ENCODE results near the gene NPDC1.

Gene NPDC1

GRCh38 chr9:137056739-137057415, 10.9 kb upstream of the NPDC1 start:
- H3K4me1 Mint-ChIP-seq (ENCODE audit: low read depth): peaks cover 10% of the 10 kb centered on the region

GRCh38 chr9:137055385-137056364, 9.7 kb upstream of the NPDC1 start:
- intact Hi-C loops (cut with micrococcal nuclease): no loop called here
- H3K27ac Mint-ChIP-seq: no peak overlapping the region
- H3K4me1 Mint-ChIP-seq (ENCODE audit: low read depth): peaks cover 8% of the 10 kb centered on the region
- H3K36me3 Mint-ChIP-seq (ENCODE audit: low read depth): no peaks in the 10 kb centered on the region
- no peak overlapping the region for H3K4me3 Mint-ChIP-seq
- H3K27me3 Mint-ChIP-seq: peaks cover 73% of the 10 kb centered on the region
- H3K9me3 Mint-ChIP-seq: no peaks in the 10 kb centered on the region

More at GRCh38 chr9:137056739-137057415, 10.9 kb upstream of the NPDC1 start:
- no peaks in the 10 kb centered on the region for H3K36me3 Mint-ChIP-seq (ENCODE audit: low read depth)
- no peak overlapping the region for H3K27ac Mint-ChIP-seq
- H3K27me3 Mint-ChIP-seq: peaks cover 71% of the 10 kb centered on the region
- no peaks in the 10 kb centered on the region for H3K9me3 Mint-ChIP-seq
- no peak overlapping the region for H3K4me3 Mint-ChIP-seq
- intact Hi-C loops (cut with micrococcal nuclease): no loop called here

GRCh38 chr9:137054932-137055384, 9.0 kb upstream of the NPDC1 start:
- Mint-ChIP-seq H3K4me3 (no peak overlapping the region), H3K27ac (no peak overlapping the region), H3K4me1 (ENCODE audit: low read depth) (peaks cover 6% of the 10 kb centered on the region), H3K27me3 (peaks cover 75% of the 10 kb centered on the region), H3K9me3 (no peaks in the 10 kb centered on the region), H3K36me3 (ENCODE audit: low read depth) (no peaks in the 10 kb centered on the region)
- intact Hi-C loops (cut with micrococcal nuclease): no loop called here

GRCh38 chr9:137053944-137054931, 8.3 kb upstream of the NPDC1 start, which contains the start of gene ENTPD2:
ENTPD2 (minus strand) TSS chr9:137054061; CDS start chr9:137053997, 64 bp downstream.
- intact Hi-C loops (cut with micrococcal nuclease): no loop called here
- Mint-ChIP-seq H3K4me3 (peak within 1 kb of the TSS; percentile 9), H3K27me3 (peaks cover 82% of the 10 kb centered on the region), H3K9me3 (no peaks in the 10 kb centered on the region), H3K36me3 (ENCODE audit: low read depth) (no peaks in the 10 kb centered on the region), H3K27ac (no peak within 1 kb of the TSS), H3K4me1 (ENCODE audit: low read depth) (peaks cover 6% of the 10 kb centered on the region)

GRCh38 chr9:137052998-137053943, 7.3 kb upstream of the NPDC1 start:
- intact Hi-C loops (cut with micrococcal nuclease): no loop called here
- no peak overlapping the region for H3K27ac Mint-ChIP-seq
- no peaks in the 10 kb centered on the region for H3K36me3 Mint-ChIP-seq (ENCODE audit: low read depth)
- H3K4me3 Mint-ChIP-seq: peak overlapping the region; percentile 9
- peaks cover 80% of the 10 kb centered on the region for H3K27me3 Mint-ChIP-seq
- no peaks in the 10 kb centered on the region for H3K9me3 Mint-ChIP-seq
- peaks cover 6% of the 10 kb centered on the region for H3K4me1 Mint-ChIP-seq (ENCODE audit: low read depth)

- no peak overlapping the region for H3K27ac Mint-ChIP-seq
- intact Hi-C loops (cut with micrococcal nuclease): no loop called here
- peaks cover 87% of the 10 kb centered on the region for H3K27me3 Mint-ChIP-seq
- H3K9me3 Mint-ChIP-seq: no peaks in the 10 kb centered on the region
- peaks cover 6% of the 10 kb centered on the region for H3K4me1 Mint-ChIP-seq (ENCODE audit: low read depth)
- no peak overlapping the region for H3K4me3 Mint-ChIP-seq
- no peaks in the 10 kb centered on the region for H3K36me3 Mint-ChIP-seq (ENCODE audit: low read depth)
Measured at GRCh38 chr9:137052293-137052692, 6.3 kb upstream of the NPDC1 start.

- Mint-ChIP-seq H3K9me3 (no peaks in the 10 kb centered on the region), H3K36me3 (ENCODE audit: low read depth) (no peaks in the 10 kb centered on the region), H3K27ac (no peak overlapping the region), H3K4me3 (no peak overlapping the region), H3K4me1 (ENCODE audit: low read depth) (peaks cover 10% of the 10 kb centered on the region), H3K27me3 (peaks cover 90% of the 10 kb centered on the region)
- intact Hi-C loops (cut with micrococcal nuclease): no loop called here
Measured at GRCh38 chr9:137051145-137051724, 5.3 kb upstream of the NPDC1 start.

- H3K27ac Mint-ChIP-seq: no peak overlapping the region
- no peaks in the 10 kb centered on the region for H3K36me3 Mint-ChIP-seq (ENCODE audit: low read depth)
- H3K27me3 Mint-ChIP-seq: peaks cover 88% of the 10 kb centered on the region
- H3K4me3 Mint-ChIP-seq: no peak overlapping the region
- H3K9me3 Mint-ChIP-seq: no peaks in the 10 kb centered on the region
- intact Hi-C loops (cut with micrococcal nuclease): no loop called here
- peaks cover 11% of the 10 kb centered on the region for H3K4me1 Mint-ChIP-seq (ENCODE audit: low read depth)
Measured at GRCh38 chr9:137050570-137050969, 4.6 kb upstream of the NPDC1 start.

- H3K9me3 Mint-ChIP-seq: no peaks in the 10 kb centered on the region
- H3K4me1 Mint-ChIP-seq (ENCODE audit: low read depth): peaks cover 18% of the 10 kb centered on the region
- no peaks in the 10 kb centered on the region for H3K36me3 Mint-ChIP-seq (ENCODE audit: low read depth)
- no peak overlapping the region for H3K4me3 Mint-ChIP-seq
- H3K27ac Mint-ChIP-seq: no peak overlapping the region
- intact Hi-C loops (cut with micrococcal nuclease): loop anchor here (5.0 kb wide), 1 partner anchor 178 kb away; the partner anchor contains the start of genes CYSRT1 and RNF224
- peaks cover 88% of the 10 kb centered on the region for H3K27me3 Mint-ChIP-seq
Measured at GRCh38 chr9:137049544-137050449, 3.8 kb upstream of the NPDC1 start.

GRCh38 chr9:137048655-137049543, 2.9 kb upstream of the NPDC1 start:
- no peaks in the 10 kb centered on the region for H3K36me3 Mint-ChIP-seq (ENCODE audit: low read depth)
- peaks cover 91% of the 10 kb centered on the region for H3K27me3 Mint-ChIP-seq
- no peaks in the 10 kb centered on the region for H3K9me3 Mint-ChIP-seq
- intact Hi-C loops (cut with micrococcal nuclease): loop anchor here (5.0 kb wide), 1 partner anchor 178 kb away; the partner anchor contains the start of genes CYSRT1 and RNF224
- no peak overlapping the region for H3K4me3 Mint-ChIP-seq
- H3K27ac Mint-ChIP-seq: no peak overlapping the region
- H3K4me1 Mint-ChIP-seq (ENCODE audit: low read depth): peaks cover 27% of the 10 kb centered on the region

Data from dendritic cell treated with granulocyte-macrophage colony-stimulating factor and Interleukin-4, amounts not matched to agents 40 ng/mL and 50 ng/mL, for 4 days (primary cell).